ENCODE results near the gene RASD2. TPM values are rescaled to one million over a fixed set of nuclear protein-coding genes. Genes with fewer than 3 reads are reported as not detected.

Gene RASD2
- total RNA-seq, 1 donor from 2014 or later, result 0.16 TPM

DNA sequence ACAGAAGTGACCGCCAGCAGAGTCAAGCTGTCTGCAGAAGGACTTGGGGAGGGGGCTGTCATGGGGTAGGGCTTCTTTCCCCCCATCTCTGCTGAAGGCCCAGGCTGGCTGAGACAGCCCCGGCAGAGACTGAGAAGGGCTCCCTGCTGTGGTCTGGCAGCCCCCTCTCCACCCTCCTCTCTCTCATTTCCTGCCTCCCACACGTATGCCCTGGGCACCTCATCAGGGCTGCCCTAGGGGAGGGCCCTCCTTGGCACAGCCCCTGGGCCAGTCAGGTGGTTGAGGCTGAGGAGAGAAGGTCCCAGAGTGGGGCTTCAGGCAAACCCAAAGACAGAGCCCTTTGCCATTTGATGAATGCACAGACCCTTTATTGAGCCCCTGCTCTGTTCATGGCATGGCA lies 3.6 kb downstream of the RASD2 start:
- DNase-seq (ENCODE audit: low read depth), result no peak
- Histone ChIP-seq H3K4me1 (ENCODE audit: insufficient read depth, low read length) (peaks cover 21% of the 10 kb centered on the region), H3K9me3 (ENCODE audit: insufficient read depth, low read depth, low read length) (no peaks in the 10 kb centered on the region), H3K4me2 (ENCODE audit: low read length) (no peak overlapping the region), H2AFZ (ENCODE audit: low read depth, low read length) (no peak overlapping the region), H3K9ac (ENCODE audit: low read length) (no peak overlapping the region), H3K27me3 (ENCODE audit: insufficient read depth, low read length) (peaks cover 38% of the 10 kb centered on the region), H3K79me2 (ENCODE audit: insufficient read depth, low read length) (no peaks in the 10 kb centered on the region), H3K4me3 (ENCODE audit: insufficient read depth, low read depth, low read length) (no peak overlapping the region), H3K36me3 (ENCODE audit: insufficient read depth, low read length) (no peaks in the 10 kb centered on the region), H4K20me1 (ENCODE audit: insufficient read depth, low read length) (peaks cover 3% of the 10 kb centered on the region), H3K27ac (ENCODE audit: low read depth, low read length) (no peak overlapping the region)
- peaks cover 6% of the 10 kb centered on the region for H3K9me3 Mint-ChIP-seq (ENCODE audit: unreplicated experiment)
- no peak overlapping the region for H3K27ac Mint-ChIP-seq (ENCODE audit: unreplicated experiment)
- no peak for TF ChIP-seq EZH2 (IDR thresholded peaks at IDR 0.05; ENCODE audit: insufficient read depth, low read length)
- TF ChIP-seq, protein P1, sequence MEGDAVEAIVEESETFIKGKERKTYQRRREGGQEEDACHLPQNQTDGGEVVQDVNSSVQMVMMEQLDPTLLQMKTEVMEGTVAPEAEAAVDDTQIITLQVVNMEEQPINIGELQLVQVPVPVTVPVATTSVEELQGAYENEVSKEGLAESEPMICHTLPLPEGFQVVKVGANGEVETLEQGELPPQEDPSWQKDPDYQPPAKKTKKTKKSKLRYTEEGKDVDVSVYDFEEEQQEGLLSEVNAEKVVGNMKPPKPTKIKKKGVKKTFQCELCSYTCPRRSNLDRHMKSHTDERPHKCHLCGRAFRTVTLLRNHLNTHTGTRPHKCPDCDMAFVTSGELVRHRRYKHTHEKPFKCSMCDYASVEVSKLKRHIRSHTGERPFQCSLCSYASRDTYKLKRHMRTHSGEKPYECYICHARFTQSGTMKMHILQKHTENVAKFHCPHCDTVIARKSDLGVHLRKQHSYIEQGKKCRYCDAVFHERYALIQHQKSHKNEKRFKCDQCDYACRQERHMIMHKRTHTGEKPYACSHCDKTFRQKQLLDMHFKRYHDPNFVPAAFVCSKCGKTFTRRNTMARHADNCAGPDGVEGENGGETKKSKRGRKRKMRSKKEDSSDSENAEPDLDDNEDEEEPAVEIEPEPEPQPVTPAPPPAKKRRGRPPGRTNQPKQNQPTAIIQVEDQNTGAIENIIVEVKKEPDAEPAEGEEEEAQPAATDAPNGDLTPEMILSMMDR (IDR thresholded peaks at IDR 0.05; ENCODE audit: insufficient read depth, low read depth, low read length), result no peak
- FAIRE-seq, result no peak
- no peak overlapping the region for H3K4me3 Mint-ChIP-seq (ENCODE audit: unreplicated experiment)
- H3K36me3 Mint-ChIP-seq (ENCODE audit: low read depth, unreplicated experiment), result no peaks in the 10 kb centered on the region
- H3K27me3 Mint-ChIP-seq (ENCODE audit: low read depth, unreplicated experiment), result peaks cover 78% of the 10 kb centered on the region
- H3K4me1 Mint-ChIP-seq (ENCODE audit: low read depth, unreplicated experiment), result peaks cover 2% of the 10 kb centered on the region

DNA sequence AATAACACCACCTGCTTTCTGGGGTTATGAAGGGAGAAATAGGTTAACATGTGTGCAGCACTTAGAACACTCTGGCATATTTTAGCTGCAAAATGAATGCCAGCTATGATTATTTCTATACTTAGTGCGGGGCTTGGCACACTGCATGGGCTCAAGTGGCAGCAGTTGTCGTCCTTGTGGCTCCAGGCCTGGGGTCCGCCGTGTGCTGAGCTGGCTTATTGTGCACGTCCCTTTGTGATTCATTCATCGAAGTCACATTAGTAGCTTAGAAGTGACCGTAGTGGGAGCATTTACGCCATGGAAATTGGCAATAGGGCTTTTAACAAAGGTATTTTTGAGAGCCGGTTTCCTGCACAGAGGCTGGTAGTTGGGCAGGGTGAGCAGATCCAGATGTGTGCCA lies 4.2 kb downstream of the RASD2 start:
- Mint-ChIP-seq H3K9me3 (ENCODE audit: unreplicated experiment) (peaks cover 6% of the 10 kb centered on the region), H3K4me3 (ENCODE audit: unreplicated experiment) (no peak overlapping the region), H3K36me3 (ENCODE audit: low read depth, unreplicated experiment) (no peaks in the 10 kb centered on the region), H3K27me3 (ENCODE audit: low read depth, unreplicated experiment) (peaks cover 79% of the 10 kb centered on the region), H3K4me1 (ENCODE audit: low read depth, unreplicated experiment) (no peaks in the 10 kb centered on the region), H3K27ac (ENCODE audit: unreplicated experiment) (no peak overlapping the region)
- Histone ChIP-seq H3K4me3 (ENCODE audit: insufficient read depth, low read depth, low read length) (no peak overlapping the region), H3K9me3 (ENCODE audit: insufficient read depth, low read depth, low read length) (no peaks in the 10 kb centered on the region), H2AFZ (ENCODE audit: low read depth, low read length) (no peak overlapping the region), H3K36me3 (ENCODE audit: insufficient read depth, low read length) (no peaks in the 10 kb centered on the region), H3K79me2 (ENCODE audit: insufficient read depth, low read length) (no peaks in the 10 kb centered on the region), H3K4me1 (ENCODE audit: insufficient read depth, low read length) (peaks cover 20% of the 10 kb centered on the region), H4K20me1 (ENCODE audit: insufficient read depth, low read length) (peaks cover 3% of the 10 kb centered on the region), H3K9ac (ENCODE audit: low read length) (no peak overlapping the region), H3K27ac (ENCODE audit: low read depth, low read length) (no peak overlapping the region), H3K4me2 (ENCODE audit: low read length) (no peak overlapping the region), H3K27me3 (ENCODE audit: insufficient read depth, low read length) (peaks cover 38% of the 10 kb centered on the region)
- FAIRE-seq (no peak), DNase-seq (ENCODE audit: low read depth) (no peak)
- TF ChIP-seq, protein P1 (IDR thresholded peaks at IDR 0.05; ENCODE audit: insufficient read depth, low read depth, low read length), result no peak
- TF ChIP-seq EZH2 (IDR thresholded peaks at IDR 0.05; ENCODE audit: insufficient read depth, low read length), result no peak

DNA sequence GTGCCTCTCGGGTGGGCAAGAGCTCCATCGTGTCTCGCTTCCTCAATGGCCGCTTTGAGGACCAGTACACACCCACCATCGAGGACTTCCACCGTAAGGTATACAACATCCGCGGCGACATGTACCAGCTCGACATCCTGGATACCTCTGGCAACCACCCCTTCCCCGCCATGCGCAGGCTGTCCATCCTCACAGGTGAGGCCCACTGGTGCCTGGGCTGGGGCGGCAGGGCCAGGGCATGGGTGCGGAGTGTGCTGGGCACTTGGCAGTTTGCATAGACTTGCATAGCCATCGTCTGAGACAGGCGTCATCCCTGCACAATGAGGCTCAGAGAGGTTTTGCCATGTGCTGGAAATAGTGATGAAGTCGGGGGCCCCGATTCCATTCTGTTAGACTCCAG lies 6.3 kb downstream of the RASD2 start:
- no peaks in the 10 kb centered on the region for H3K9me3 ChIP-seq (ENCODE audit: insufficient read depth, low read depth, low read length)

More for the DNA sequence above, 6.3 kb downstream of the RASD2 start:
- H3K79me2 ChIP-seq (ENCODE audit: insufficient read depth, low read length), result no peaks in the 10 kb centered on the region
- H3K27ac Mint-ChIP-seq (ENCODE audit: unreplicated experiment), result no peak overlapping the region
- H3K27me3 ChIP-seq (ENCODE audit: insufficient read depth, low read length), result peaks cover 29% of the 10 kb centered on the region
- no peak overlapping the region for H3K27ac ChIP-seq (ENCODE audit: low read depth, low read length)
- TF ChIP-seq, protein P1 (IDR thresholded peaks at IDR 0.05; ENCODE audit: insufficient read depth, low read depth, low read length), result no peak
- TF ChIP-seq EZH2 (IDR thresholded peaks at IDR 0.05; ENCODE audit: insufficient read depth, low read length), result no peak
- no peak overlapping the region for H3K4me2 ChIP-seq (ENCODE audit: low read length)
- no peak overlapping the region for H3K9ac ChIP-seq (ENCODE audit: low read length)
- no peak overlapping the region for H3K4me3 Mint-ChIP-seq (ENCODE audit: unreplicated experiment)
- H4K20me1 ChIP-seq (ENCODE audit: insufficient read depth, low read length), result no peaks in the 10 kb centered on the region
- DNase-seq (ENCODE audit: low read depth) (no peak), FAIRE-seq (no peak)
- H3K4me1 ChIP-seq (ENCODE audit: insufficient read depth, low read length), result peaks cover 7% of the 10 kb centered on the region
- H3K4me3 ChIP-seq (ENCODE audit: insufficient read depth, low read depth, low read length), result no peak overlapping the region
- no peaks in the 10 kb centered on the region for H3K36me3 ChIP-seq (ENCODE audit: insufficient read depth, low read length)
- no peak overlapping the region for H2AFZ ChIP-seq (ENCODE audit: low read depth, low read length)
- H3K9me3 Mint-ChIP-seq (ENCODE audit: unreplicated experiment), result peaks cover 4% of the 10 kb centered on the region
- no peaks in the 10 kb centered on the region for H3K4me1 Mint-ChIP-seq (ENCODE audit: low read depth, unreplicated experiment)
- no peaks in the 10 kb centered on the region for H3K36me3 Mint-ChIP-seq (ENCODE audit: low read depth, unreplicated experiment)
- H3K27me3 Mint-ChIP-seq (ENCODE audit: low read depth, unreplicated experiment), result peaks cover 85% of the 10 kb centered on the region

Data from astrocyte (in vitro differentiated cells and primary cell).